Activated CD8-positive, alpha-beta T cell treated with anti-CD3 and anti-CD28 coated beads, Interleukin-2, amount 10 ng/mL, durations not matched to agents 7 days and 5 days (primary cell): ENCODE data around the gene MAP1LC3A. TPM values are rescaled to one million over a fixed set of nuclear protein-coding genes. Genes with fewer than 3 reads are reported as not detected.
"Not testable (repeated sequence)": the region's sequence is repeated elsewhere in the genome, so short reads cannot be mapped to it uniquely, and the experiment has no call there.

Experiments
- ATAC-seq: fragments of 150-1000 bp; cut with Tn5 transposase; one replicate; pipeline ENCODE4 v1.10.0; 2021; ENCODE audit warnings: moderate library complexity
- CTCF ChIA-PET: fragments of 350-600 bp; sonication (Branson Sonifier 250); formaldehyde crosslinking; loops from one replicate; lab custom pipeline; 2021; ENCODE audit warnings: antibody characterized with exemption; lab: Charles Lee
- POLR2A ChIA-PET: fragments of 350-600 bp; sonication (Branson Sonifier 250); formaldehyde crosslinking; loops from one replicate; lab custom pipeline; 2021; ENCODE audit warnings: antibody characterized with exemption; lab: Charles Lee
- DNase-seq: peaks from one replicate; pipeline ENCODE4 v3.0.0-alpha.2; 2020
- H3K27ac Mint-ChIP-seq: one replicate; pipeline ENCODE4 v1.8.0; 2021; ENCODE audit warnings: mild to moderate bottlenecking, mixed read lengths
- H3K27me3 Mint-ChIP-seq: one replicate; pipeline ENCODE4 v1.8.0; 2021; ENCODE audit warnings: low read depth, mixed read lengths
- H3K36me3 Mint-ChIP-seq: one replicate; pipeline ENCODE4 v1.8.0; 2021; ENCODE audit warnings: low read depth, mixed read lengths
- H3K4me1 Mint-ChIP-seq: one replicate; pipeline ENCODE4 v1.8.0; 2021; ENCODE audit warnings: low read depth, mixed read lengths
- H3K4me3 Mint-ChIP-seq: one replicate; pipeline ENCODE4 v1.8.0; 2021; ENCODE audit warnings: mild to moderate bottlenecking, mixed read lengths
- H3K9me3 Mint-ChIP-seq: one replicate; pipeline ENCODE4 v1.8.0; 2022; ENCODE audit warnings: mixed read lengths; ENCODE audit not compliant: insufficient read depth
- total RNA-seq, 2 experiments: library from RNA; stranded (reverse); gene quantifications; one replicate each; pipeline ENCODE4 v1.2.3, GENCODE V29; 2021

The MAP1LC3A gene
- total RNA-seq, 2 experiments from 2014 or later: 1.4 to 1.6 TPM

GRCh38 chr20:34517114-34517505 is 41.4 kb upstream of the MAP1LC3A start:
- no peaks in the 10 kb centered on the region for H3K9me3 Mint-ChIP-seq
- ChIA-PET CTCF (interaction anchor here (1.0 to 5.6 kb wide), 11 partner anchors 10 to 630 kb away, joined by 3 to 124 read pairs (median 7); partner anchors contain the start of genes AHCY and EDEM2), POLR2A (interaction anchor here (0.9 to 2.7 kb wide), 10 partner anchors 11 to 405 kb away, joined by 3 to 14 read pairs (median 3); partner anchors contain the start of genes EIF2S2, ITCH and MAP1LC3A)
- peak overlapping the region; percentile 98 for H3K4me3 Mint-ChIP-seq
- DNase-seq (no peak), ATAC-seq (no peak)
- H3K36me3 Mint-ChIP-seq: peaks cover 16% of the 10 kb centered on the region
- H3K27me3 Mint-ChIP-seq: no peaks in the 10 kb centered on the region
- peak overlapping the region; percentile 98 for H3K27ac Mint-ChIP-seq
- H3K4me1 Mint-ChIP-seq: peaks cover 33% of the 10 kb centered on the region

DNA sequence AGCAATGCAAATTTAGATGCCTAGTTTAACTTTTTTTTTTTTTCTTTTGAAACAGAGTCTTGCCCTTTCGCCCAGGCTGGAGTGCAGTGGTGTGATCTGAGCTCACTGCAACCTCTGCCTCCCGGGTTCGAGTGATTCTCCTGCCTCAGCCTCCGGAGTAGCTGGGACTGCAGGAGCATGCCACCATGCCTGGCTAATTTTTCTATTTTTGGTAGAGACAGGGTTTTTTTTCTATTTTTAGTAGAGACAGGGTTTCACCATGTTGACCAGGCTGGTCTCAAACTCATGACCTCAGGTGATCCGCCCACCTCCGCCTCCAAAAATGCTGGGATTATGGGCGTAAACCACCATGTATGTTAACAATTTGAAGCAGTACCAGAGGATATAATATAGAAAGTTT is 39.7 kb upstream of the MAP1LC3A start:
- H3K4me3 Mint-ChIP-seq, DNase-seq, POLR2A ChIA-PET, H3K9me3 Mint-ChIP-seq, ATAC-seq, H3K27me3 Mint-ChIP-seq, H3K27ac Mint-ChIP-seq: not testable (repeated sequence)
- H3K4me1 Mint-ChIP-seq: peaks cover 29% of the 10 kb centered on the region
- peaks cover 22% of the 10 kb centered on the region for H3K36me3 Mint-ChIP-seq
- CTCF ChIA-PET: interaction anchor here (5.6 kb wide), 1 partner anchor 206 kb away, joined by 124 read pairs; no protein-coding TSS in a partner anchor

- H3K27ac Mint-ChIP-seq, H3K9me3 Mint-ChIP-seq, DNase-seq, ATAC-seq, H3K27me3 Mint-ChIP-seq, H3K4me3 Mint-ChIP-seq, POLR2A ChIA-PET: not testable (repeated sequence)
- CTCF ChIA-PET: interaction anchor here (1.7 to 5.6 kb wide), 3 partner anchors 19 to 207 kb away, joined by 4 to 124 read pairs (median 85); no protein-coding TSS in a partner anchor
- Mint-ChIP-seq H3K4me1 (peaks cover 26% of the 10 kb centered on the region), H3K36me3 (peaks cover 22% of the 10 kb centered on the region)
Observed at GRCh38 chr20:34519841-34520240, 38.7 kb upstream of the MAP1LC3A start.

- POLR2A ChIA-PET: interaction anchor here (0.9 to 1.4 kb wide), 2 partner anchors 138 to 211 kb away, joined by 3 to 6 read pairs; no protein-coding TSS in a partner anchor
- Mint-ChIP-seq H3K4me3 (no peak overlapping the region), H3K27ac (no peak overlapping the region), H3K27me3 (no peaks in the 10 kb centered on the region), H3K9me3 (no peaks in the 10 kb centered on the region), H3K4me1 (peaks cover 15% of the 10 kb centered on the region), H3K36me3 (peaks cover 40% of the 10 kb centered on the region)
- ATAC-seq: peak; percentile 83
- CTCF ChIA-PET: interaction anchor here (0.6 to 4.6 kb wide), 13 partner anchors 14 to 247 kb away, joined by 3 to 85 read pairs (median 4); no protein-coding TSS in a partner anchor
- peak; percentile 63 for DNase-seq
Observed at GRCh38 chr20:34522969-34523871, 35.3 kb upstream of the MAP1LC3A start.

- Mint-ChIP-seq H3K4me3 (no peak overlapping the region), H3K27me3 (no peaks in the 10 kb centered on the region), H3K27ac (no peak overlapping the region), H3K9me3 (no peaks in the 10 kb centered on the region), H3K4me1 (peaks cover 9% of the 10 kb centered on the region), H3K36me3 (peaks cover 46% of the 10 kb centered on the region)
- DNase-seq: no peak
- ChIA-PET POLR2A (no interaction called here), CTCF (interaction anchor here (0.9 to 4.6 kb wide), 2 partner anchors 212 kb away, joined by 3 to 85 read pairs; no protein-coding TSS in a partner anchor)
- ATAC-seq: no peak
Observed at GRCh38 chr20:34524426-34524825, 34.1 kb upstream of the MAP1LC3A start.

DNA sequence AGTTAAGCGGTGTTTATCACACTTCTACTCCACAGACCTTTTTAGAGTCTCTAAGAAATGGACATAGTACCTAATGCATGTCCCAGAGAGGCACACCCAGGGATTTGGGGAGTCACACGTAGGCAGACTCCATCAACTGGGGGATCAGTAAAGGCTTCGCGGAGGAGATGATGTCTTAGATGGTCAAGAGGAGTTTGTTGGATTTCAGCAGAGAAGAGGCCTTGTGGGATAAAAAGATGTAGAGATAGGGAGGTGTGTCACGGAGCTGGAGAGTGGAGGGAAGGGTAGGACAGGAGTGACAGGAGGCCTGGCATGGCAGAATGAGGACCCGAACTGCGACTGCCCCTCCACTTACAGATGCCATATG is 33.2 kb upstream of the MAP1LC3A start:
- CTCF ChIA-PET: interaction anchor here (0.9 kb wide), 1 partner anchor 213 kb away, joined by 3 read pairs; no protein-coding TSS in a partner anchor
- Mint-ChIP-seq H3K4me1 (peaks cover 6% of the 10 kb centered on the region), H3K4me3 (no peak overlapping the region), H3K9me3 (no peaks in the 10 kb centered on the region), H3K27ac (no peak overlapping the region), H3K27me3 (no peaks in the 10 kb centered on the region), H3K36me3 (peaks cover 40% of the 10 kb centered on the region)
- DNase-seq (no peak), ATAC-seq (no peak)
- POLR2A ChIA-PET: no interaction called here

- Mint-ChIP-seq H3K4me3 (no peak overlapping the region), H3K27ac (no peak overlapping the region), H3K4me1 (peaks cover 7% of the 10 kb centered on the region), H3K27me3 (no peaks in the 10 kb centered on the region), H3K36me3 (peaks cover 43% of the 10 kb centered on the region), H3K9me3 (no peaks in the 10 kb centered on the region)
- ChIA-PET CTCF (interaction anchor here (1.3 to 1.7 kb wide), 2 partner anchors 9 to 13 kb away, joined by 3 to 4 read pairs; partner anchors contain the start of gene DYNLRB1), POLR2A (no interaction called here)
- no peak for ATAC-seq
- DNase-seq: no peak
Observed at GRCh38 chr20:34525709-34526416, 32.7 kb upstream of the MAP1LC3A start.

- Mint-ChIP-seq H3K9me3 (no peaks in the 10 kb centered on the region), H3K27ac (no peak overlapping the region), H3K27me3 (no peaks in the 10 kb centered on the region), H3K36me3 (peaks cover 45% of the 10 kb centered on the region), H3K4me3 (no peak overlapping the region), H3K4me1 (peaks cover 7% of the 10 kb centered on the region)
- ChIA-PET CTCF (interaction anchor here (1.3 to 2.1 kb wide), 3 partner anchors 9 to 214 kb away, joined by 3 to 9 read pairs (median 4); partner anchors contain the start of gene DYNLRB1), POLR2A (no interaction called here)
- DNase-seq (no peak), ATAC-seq (no peak)
Observed at GRCh38 chr20:34526466-34526865, 32.1 kb upstream of the MAP1LC3A start.

DNA sequence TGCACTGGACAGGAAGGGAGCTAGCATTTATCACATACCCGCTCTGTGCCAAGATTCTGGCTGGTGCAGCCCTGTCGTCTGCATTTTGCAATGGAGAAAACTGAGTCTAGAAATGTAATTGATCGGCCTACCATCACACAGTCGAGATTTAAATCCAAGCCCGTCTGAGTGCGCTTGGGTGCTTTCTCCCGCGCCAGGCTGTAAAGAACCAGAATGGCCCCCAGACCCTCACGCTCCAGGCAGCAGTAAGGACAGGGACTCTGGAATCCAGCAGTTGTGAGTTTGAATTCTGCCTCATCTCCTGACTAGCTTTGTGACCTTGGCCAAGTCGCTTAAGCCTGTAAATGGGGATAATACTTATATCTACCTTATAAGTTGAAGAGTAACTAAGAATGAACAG is 31.5 kb upstream of the MAP1LC3A start:
- Mint-ChIP-seq H3K36me3 (peaks cover 43% of the 10 kb centered on the region), H3K4me1 (peaks cover 6% of the 10 kb centered on the region), H3K9me3 (no peaks in the 10 kb centered on the region), H3K27ac (no peak overlapping the region), H3K27me3 (no peaks in the 10 kb centered on the region), H3K4me3 (no peak overlapping the region)
- DNase-seq (no peak), ATAC-seq (no peak)
- CTCF ChIA-PET: interaction anchor here (1.0 to 2.1 kb wide), 4 partner anchors 10 to 243 kb away, joined by 3 to 9 read pairs (median 4); partner anchors contain the start of gene DYNLRB1
- POLR2A ChIA-PET: no interaction called here

GRCh38 chr20:34528921-34529297 is 29.6 kb upstream of the MAP1LC3A start:
- DNase-seq: no peak
- H3K4me1 Mint-ChIP-seq: peaks cover 4% of the 10 kb centered on the region
- no peaks in the 10 kb centered on the region for H3K27me3 Mint-ChIP-seq
- H3K36me3 Mint-ChIP-seq: peaks cover 33% of the 10 kb centered on the region
- H3K9me3 Mint-ChIP-seq: no peaks in the 10 kb centered on the region
- ChIA-PET POLR2A (no interaction called here), CTCF (no interaction called here)
- peak; percentile 42 for ATAC-seq
- no peak overlapping the region for H3K27ac Mint-ChIP-seq
- H3K4me3 Mint-ChIP-seq: no peak overlapping the region

DNA sequence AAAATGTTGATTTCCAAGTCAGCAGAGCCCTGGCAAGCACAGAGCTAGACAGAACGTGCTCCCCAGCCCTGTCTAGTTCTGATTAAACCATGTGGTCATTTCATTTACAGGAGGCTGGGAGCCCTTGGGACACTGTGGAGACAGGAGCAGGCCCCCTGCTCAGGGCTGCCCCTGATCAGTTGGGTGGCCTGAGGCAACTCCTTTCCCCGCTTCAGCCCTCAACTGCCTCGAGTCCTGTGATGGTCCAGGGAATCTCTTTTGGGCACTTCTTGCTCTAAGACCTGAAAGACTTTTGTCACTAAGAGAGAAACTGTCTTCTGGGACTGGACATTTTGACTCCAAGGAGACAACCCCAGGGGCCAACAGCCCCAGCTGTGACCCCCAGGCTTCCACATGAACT is 28.8 kb upstream of the MAP1LC3A start:
- no peak overlapping the region for H3K4me3 Mint-ChIP-seq
- H3K9me3 Mint-ChIP-seq: no peaks in the 10 kb centered on the region
- ATAC-seq (no peak), DNase-seq (no peak)
- no peak overlapping the region for H3K27ac Mint-ChIP-seq
- H3K36me3 Mint-ChIP-seq: peaks cover 41% of the 10 kb centered on the region
- H3K27me3 Mint-ChIP-seq: no peaks in the 10 kb centered on the region
- ChIA-PET CTCF (interaction anchor here (1.0 to 3.7 kb wide), 3 partner anchors 9 to 230 kb away, joined by 3 to 16 read pairs (median 12); no protein-coding TSS in a partner anchor), POLR2A (no interaction called here)
- peaks cover 2% of the 10 kb centered on the region for H3K4me1 Mint-ChIP-seq
